Epithelial cell of proximal tubule (primary cell): Measurements from ENCODE around the gene EDN2. TPM values are rescaled to one million over a fixed set of nuclear protein-coding genes. Genes with fewer than 3 reads are reported as not detected.

ENCODE experiments used
- DNase-seq: peaks from one replicate; pipeline ENCODE4 v3.0.0-alpha.2; 2011; ENCODE audit warnings: low read depth
- H3K4me3 ChIP-seq: 2 replicates; pipeline ENCODE4 v1.5.1; 2011; ENCODE audit warnings: low read depth, mild to moderate bottlenecking, low read length
- total RNA-seq: library from RNA; depleted of rRNA; stranded (reverse); fragments of >200 nt; gene quantifications from 2 replicates; pipeline ENCODE4 v1.2.3, GENCODE V29; 2015
- TF ChIP-seq, protein P1 (sequence below): conservative IDR thresholded peaks from 2 replicates; pipeline ENCODE4 v1.5.1; 2012; ENCODE audit warnings: low read depth, mild to moderate bottlenecking, low read length

The EDN2 gene
- total RNA-seq, 1 donor from 2014 or later, result 6.3 TPM

DNA sequence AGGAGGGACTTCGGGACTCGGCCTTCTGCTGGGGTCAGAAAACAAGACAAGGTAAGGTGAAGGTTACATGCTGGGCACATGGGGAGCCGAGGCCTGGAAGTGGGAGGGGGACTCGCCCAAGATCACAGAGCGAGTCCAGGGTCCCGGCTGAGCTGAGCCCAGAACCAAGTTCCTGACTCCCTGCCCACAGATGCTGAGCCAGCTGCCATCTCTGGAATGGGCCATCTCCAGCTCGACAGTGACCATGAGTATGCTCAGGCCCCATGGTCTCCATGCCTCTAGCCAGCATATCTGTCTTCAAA lies 26.7 kb upstream of the EDN2 start:
- TF ChIP-seq, protein P1, sequence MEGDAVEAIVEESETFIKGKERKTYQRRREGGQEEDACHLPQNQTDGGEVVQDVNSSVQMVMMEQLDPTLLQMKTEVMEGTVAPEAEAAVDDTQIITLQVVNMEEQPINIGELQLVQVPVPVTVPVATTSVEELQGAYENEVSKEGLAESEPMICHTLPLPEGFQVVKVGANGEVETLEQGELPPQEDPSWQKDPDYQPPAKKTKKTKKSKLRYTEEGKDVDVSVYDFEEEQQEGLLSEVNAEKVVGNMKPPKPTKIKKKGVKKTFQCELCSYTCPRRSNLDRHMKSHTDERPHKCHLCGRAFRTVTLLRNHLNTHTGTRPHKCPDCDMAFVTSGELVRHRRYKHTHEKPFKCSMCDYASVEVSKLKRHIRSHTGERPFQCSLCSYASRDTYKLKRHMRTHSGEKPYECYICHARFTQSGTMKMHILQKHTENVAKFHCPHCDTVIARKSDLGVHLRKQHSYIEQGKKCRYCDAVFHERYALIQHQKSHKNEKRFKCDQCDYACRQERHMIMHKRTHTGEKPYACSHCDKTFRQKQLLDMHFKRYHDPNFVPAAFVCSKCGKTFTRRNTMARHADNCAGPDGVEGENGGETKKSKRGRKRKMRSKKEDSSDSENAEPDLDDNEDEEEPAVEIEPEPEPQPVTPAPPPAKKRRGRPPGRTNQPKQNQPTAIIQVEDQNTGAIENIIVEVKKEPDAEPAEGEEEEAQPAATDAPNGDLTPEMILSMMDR, result no peak
- no peak overlapping the region for H3K4me3 ChIP-seq
- DNase-seq, result no peak

DNA sequence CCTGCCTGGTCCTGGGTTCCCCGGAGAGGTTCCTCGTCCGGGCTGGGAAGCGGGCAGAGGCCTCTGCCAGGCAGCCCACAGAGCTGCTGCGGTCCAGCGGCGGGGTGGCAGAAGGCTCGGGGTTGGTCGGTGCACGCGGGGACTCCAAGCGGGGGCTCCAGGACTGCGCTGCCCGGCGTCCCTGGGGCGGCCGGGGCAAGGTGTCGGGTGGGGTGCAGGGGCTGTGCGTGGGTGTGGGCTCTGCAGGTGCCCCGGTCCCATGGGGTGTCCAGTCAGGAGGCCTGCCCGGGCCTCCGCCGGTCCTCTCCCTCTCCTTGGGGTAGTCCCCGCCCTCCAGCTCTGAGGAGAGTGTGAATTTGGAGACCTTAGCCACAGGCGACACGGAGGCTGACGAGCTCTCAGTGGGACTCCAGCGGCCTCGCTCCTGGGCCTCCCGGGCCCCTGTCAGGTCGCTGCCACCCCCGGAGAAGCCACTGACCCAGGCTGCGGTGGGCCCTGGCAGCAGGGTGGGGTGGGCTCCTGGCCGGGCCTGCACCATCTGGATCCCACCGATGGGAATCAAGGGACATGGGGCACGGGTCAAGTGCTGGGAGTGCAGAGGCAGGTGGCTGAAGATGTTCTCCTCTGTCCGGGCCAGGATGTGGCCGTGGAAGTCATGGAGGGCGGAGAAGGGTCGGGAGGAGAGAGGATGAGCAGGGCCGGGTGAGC lies 26.2 kb upstream of the EDN2 start:
- DNase-seq, result no peak

DNA sequence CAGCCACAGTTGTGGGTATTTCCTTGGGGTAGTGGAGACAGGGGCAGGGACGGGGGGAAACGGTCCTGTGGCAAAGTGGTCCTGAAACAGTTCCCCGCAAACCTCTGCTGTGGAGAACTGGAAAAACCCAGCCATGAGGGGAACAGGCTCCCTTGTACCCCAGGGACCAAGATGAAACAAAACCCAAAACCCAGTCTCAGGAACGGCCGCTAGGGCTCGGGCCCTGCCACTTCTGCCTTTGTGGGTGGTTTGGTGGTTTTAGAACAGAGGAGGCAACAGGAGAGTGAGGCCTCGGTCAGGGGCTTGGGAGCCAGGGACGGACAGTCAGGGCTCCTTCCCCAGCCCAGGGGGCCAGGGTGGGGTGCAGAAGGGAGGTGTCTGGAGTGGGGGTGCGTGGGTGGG lies 24.8 kb upstream of the EDN2 start:
- TF ChIP-seq, protein P1, result no peak
- DNase-seq, result no peak
- no peak overlapping the region for H3K4me3 ChIP-seq

More for the DNA sequence above, 26.2 kb upstream of the EDN2 start:
- no peak overlapping the region for H3K4me3 ChIP-seq
- TF ChIP-seq, protein P1, result no peak

GRCh38 chr1:41508290-41508689 lies 23.8 kb upstream of the EDN2 start:
- DNase-seq, result no peak
- TF ChIP-seq, protein P1, result no peak
- H3K4me3 ChIP-seq, result no peak overlapping the region

DNA sequence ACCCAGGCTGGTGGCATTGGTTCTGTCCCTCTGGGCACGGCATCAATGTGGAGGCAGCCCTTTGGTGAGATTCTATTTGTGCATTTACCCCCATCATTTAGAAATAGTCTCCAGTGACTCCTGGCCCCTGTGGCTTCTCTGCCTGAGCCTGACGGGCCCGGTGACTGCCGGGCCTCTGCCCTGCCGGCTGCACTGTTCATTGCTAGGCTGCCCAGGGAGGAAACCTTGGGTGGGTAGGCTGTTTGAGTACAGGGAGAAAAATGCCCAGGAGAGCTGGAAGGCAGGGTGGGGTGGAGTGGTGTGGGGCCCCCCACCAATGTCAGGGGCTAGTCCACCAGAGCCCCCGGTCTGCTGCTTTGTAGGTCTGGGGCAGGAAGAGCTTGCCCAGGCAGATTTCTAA lies 23.4 kb upstream of the EDN2 start:
- H3K4me3 ChIP-seq, result no peak overlapping the region
- TF ChIP-seq, protein P1, result no peak
- no peak for DNase-seq

- H3K4me3 ChIP-seq, result no peak overlapping the region
- TF ChIP-seq, protein P1, result no peak
These were observed 22.7 kb upstream of the EDN2 start for GRCh38 chr1:41507110-41507720.

More at GRCh38 chr1:41507110-41507720, 22.7 kb upstream of the EDN2 start:
- DNase-seq, result no peak
